ENCODE measurements around the gene RALY.
"Not testable (repeated sequence)": the region's sequence is repeated elsewhere in the genome, so short reads cannot be mapped to it uniquely, and the experiment has no call there.

DNA sequence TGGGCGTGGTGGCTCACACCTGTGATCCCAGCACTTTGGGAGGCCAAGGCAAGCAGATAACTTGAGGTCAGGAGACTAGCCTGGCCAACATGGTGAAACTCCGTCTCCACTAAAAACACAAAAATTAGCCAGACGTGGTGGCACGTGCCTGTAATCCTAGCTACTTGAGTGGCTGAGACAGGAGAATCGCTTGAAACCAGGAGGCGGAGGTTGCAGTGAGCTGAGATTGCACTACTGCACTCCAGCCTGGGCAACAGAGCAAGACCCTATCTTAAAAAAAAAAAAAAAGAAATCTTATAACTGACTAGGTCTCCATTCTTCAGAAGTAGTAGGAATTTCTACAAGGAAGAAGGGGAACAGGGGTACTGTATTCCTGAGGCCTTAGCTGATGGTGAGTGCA is 34.3 kb downstream of the RALY start:
- not testable (repeated sequence) for TF ChIP-seq POLR2A (IDR thresholded peaks at IDR 0.05); POLR2AphosphoS5 (IDR thresholded peaks at IDR 0.05; ENCODE audit: insufficient read depth in 1 of 2, low read depth in 1 of 2)
- TF ChIP-seq, protein P1, sequence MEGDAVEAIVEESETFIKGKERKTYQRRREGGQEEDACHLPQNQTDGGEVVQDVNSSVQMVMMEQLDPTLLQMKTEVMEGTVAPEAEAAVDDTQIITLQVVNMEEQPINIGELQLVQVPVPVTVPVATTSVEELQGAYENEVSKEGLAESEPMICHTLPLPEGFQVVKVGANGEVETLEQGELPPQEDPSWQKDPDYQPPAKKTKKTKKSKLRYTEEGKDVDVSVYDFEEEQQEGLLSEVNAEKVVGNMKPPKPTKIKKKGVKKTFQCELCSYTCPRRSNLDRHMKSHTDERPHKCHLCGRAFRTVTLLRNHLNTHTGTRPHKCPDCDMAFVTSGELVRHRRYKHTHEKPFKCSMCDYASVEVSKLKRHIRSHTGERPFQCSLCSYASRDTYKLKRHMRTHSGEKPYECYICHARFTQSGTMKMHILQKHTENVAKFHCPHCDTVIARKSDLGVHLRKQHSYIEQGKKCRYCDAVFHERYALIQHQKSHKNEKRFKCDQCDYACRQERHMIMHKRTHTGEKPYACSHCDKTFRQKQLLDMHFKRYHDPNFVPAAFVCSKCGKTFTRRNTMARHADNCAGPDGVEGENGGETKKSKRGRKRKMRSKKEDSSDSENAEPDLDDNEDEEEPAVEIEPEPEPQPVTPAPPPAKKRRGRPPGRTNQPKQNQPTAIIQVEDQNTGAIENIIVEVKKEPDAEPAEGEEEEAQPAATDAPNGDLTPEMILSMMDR (IDR thresholded peaks at IDR 0.05) = not testable (repeated sequence)
